Head of caudate nucleus (tissue), 42 donors: ENCODE data around the gene CKMT2.
"Not testable (repeated sequence)": the region's sequence is repeated elsewhere in the genome, so short reads cannot be mapped to it uniquely, and the experiment has no call there.

Experiments used
- DNase-seq, 42 donors: peaks; one replicate each; pipeline versions ENCODE4 v3.0.0 to v3.0.0-alpha.2; 2020 to 2021; ENCODE audit warnings: mixed read lengths in 7 of 42
- intact Hi-C: fragments of 100-400 bp; cut with DNase I; formaldehyde crosslinking; loops from one replicate; pipeline ENCODE4 v1.15.0; 2022

CKMT2 gene

DNA sequence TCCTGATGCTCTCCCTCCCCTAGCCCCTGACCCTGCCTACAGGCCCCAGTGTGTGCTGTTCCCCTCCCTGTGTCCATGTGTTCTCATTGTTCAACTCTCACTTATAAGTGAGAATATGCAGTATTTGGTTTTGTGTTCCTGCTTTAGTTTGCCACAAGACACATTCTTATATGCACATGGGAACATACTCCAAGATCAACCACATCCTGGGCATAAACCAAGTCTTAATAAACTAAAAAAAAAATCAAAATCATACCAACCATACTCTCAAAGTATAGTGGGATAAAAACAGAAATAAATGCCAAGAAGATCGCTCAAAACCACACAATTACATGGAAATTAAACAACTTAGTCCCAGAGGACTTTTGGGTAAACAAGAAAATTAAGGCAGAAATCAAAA lies 57.0 kb downstream of the CKMT2 start:
- intact Hi-C loops = no loop called here
- no peak for DNase-seq

DNA sequence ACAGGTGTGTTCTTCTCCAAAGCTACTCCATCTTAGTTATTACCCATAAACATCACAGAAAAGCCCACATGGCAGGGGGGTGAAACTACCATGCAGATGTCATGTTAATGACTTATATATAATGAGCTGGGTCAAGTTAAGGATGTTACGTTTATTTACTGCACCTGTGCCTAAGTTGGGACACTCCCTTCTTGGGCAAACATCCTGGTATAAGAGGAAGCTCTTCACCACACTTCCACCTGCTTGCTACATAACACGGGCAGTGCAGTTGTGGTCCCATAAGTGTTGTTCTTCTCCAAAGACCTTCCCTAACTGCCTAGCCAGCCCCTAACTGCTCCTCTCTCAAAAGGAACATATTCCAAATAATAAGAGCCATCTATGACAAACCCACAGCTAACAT lies 59.0 kb downstream of the CKMT2 start:
- DNase-seq = no peak
- intact Hi-C loops = no loop called here

DNA sequence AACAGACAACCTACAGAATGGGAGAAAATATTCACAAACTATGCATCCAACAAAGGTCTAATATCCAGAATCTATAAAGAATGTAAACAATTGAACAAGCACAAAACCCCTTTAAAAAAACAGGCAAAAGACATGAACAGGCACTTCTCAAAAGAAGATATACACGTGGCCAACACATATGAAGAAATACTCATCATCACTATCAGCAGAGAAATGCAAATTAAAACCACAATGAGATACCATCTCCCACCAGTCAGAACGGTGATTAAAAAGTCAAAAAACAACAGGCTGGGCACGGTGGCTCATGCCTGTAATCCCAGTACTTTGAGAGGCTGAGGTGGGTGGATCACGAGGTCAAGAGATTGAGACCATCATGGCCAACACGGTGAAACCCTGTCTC lies 60.9 kb downstream of the CKMT2 start:
- DNase-seq, intact Hi-C loops: not testable (repeated sequence)

DNA sequence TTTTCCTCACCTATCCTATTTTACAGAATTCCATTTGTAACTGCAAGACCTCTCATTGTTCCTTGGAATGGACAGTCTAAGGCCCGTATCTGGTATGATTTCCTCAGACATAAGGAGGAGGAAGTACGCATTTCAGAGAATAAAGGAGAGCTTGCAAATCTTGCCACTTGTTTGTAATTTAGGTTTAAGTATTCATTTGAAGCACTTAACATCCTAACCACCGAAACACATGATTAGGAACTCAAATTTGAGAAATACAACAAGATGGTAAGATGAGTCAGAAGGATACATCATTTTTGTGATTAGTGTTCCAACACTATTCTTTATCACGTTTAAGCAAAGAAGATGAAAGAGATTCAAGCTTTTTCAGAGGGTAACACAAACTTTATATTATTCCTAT lies 64.4 kb downstream of the CKMT2 start:
- intact Hi-C loops = no loop called here
- no peak for DNase-seq

DNA sequence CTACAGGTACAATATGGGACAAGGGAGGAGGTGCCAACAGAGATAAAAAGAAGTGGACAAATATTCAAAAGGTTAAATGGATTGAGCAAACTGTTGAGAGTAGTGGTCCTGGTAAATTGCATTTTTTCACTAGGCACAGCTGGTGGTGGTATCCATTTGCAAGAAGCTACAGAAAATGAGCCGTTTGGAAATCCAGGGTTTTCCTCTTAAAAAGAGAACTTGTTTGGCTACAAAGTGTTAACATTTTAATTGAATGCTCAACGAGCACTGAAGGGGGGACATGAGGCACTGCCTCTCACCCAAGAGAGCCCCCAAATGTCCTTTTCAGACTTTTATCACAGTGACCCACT lies 67.8 kb downstream of the CKMT2 start:
- intact Hi-C loops = no loop called here
- DNase-seq = peak in 1 of 42 donors; percentile 4

DNA sequence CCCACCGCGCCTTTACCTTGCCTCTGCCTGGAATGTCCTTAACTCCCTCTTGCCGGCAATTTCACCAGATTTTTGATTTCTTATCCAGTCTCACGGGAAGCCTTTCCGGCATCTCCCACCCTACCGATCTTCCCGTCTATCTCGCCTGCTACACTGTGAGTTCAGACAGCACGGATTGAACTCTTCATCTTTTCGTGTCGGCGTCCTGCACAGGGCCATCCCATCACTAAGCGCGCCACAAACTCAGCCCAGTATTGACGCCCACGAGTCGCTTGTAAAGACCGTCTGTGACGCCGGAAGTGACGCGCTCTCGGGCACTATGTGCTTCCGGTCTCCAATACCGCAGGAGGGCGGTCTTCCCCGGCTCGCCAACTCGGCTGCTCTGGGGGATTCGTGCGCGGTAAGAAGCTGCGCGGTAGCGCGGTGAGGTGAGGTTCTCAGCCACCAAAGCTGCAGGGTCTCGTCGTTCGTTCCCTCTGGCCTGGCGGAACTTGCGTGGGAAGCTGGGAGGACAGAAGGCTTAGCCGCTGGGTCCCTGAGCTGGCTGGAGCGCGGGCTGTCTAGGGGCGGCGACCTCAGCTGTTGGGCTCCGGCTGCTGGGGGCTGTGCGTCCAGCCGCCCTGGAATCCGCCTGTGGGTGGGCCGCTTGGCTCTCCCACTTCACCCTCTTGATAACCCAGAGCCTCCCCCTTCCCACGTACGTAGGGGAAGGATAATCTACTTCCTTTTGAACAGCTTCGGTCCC lies 68.3 kb downstream of the CKMT2 start, which contains the start of gene ZCCHC9:
Gene ZCCHC9, plus strand, starts transcription at position 317 of the 745 bp plus-strand sequence. CDS start 3,171 bp downstream, outside the sequence.
- peak; percentile 89 to 97 (median 93) for DNase-seq
- intact Hi-C loops = no loop called here

DNA sequence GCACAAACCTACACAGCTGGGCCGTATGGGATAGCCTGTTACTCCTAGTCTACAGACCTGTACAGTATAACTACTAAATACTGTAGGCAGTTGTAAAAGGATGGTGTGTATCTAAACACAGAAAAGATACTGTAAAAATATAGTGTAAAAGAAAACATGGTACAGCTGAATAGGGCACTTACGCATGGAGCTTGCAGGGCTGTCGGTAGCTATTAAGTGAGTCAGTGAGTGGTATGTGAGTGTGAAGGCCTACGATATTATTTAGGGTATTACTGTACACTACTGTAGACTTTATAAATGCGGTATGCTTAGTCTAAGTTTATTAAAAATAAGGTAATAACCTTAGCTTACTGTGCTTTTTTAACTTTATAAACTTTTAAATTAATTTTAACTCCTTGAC lies 69.5 kb downstream of the CKMT2 start:
- DNase-seq = no peak
- intact Hi-C loops = no loop called here

DNA sequence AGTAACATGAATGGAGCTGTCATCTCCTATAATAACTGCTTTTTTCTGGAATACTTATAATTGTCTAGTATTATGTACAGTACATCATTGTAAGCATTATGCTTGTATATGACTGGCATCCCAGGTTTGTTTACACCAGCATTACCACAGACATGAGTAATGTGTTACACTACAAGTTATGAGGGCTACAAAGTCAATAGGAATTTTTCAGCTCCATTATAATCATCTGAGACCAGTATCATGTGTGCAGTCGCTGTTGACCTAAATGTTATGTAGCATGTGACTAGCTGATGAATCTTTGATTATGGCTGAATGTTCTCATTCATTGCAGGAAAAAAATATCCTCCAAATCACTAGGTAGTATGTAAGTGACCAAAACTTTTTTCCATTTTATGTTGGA lies 70.4 kb downstream of the CKMT2 start:
- DNase-seq = no peak
- intact Hi-C loops = no loop called here

DNA sequence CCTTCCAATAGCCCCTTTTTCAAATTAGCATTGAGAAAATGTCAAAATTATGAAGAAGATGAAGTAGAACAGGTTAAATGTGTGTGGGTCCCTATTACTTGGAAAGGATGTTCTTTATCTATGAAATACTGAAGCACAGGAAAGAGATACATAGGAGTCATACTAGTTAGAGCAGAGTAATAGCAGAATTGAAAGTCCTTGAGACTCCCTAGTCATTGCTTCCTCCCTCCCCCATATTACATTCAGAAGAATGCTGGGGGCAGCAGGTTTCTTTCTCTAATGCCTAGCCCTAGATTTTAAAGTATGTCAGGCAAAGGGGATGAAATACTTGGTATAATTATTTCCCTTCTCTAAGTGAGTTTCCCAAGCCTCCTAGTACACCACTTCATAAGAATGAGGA lies 72.7 kb downstream of the CKMT2 start:
- no peak for DNase-seq
- intact Hi-C loops = no loop called here

DNA sequence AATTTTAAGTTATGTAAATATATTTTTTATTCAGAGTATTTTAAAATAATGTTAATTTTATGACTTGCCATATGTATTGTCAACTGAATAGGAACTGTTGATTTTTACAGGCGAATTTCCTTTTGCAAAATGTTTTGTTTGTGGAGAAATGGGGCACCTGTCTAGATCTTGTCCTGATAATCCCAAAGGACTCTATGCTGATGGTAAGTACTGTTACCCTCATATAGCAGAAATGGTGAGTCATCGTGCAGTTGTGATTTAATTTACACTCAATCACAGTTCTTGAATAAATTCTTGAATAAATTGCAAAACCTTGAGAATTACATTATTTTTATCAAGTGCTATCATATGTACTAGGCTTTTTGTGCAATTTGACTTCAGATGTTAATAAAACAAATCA lies 75.7 kb downstream of the CKMT2 start:
- intact Hi-C loops = no loop called here
- no peak for DNase-seq

DNA sequence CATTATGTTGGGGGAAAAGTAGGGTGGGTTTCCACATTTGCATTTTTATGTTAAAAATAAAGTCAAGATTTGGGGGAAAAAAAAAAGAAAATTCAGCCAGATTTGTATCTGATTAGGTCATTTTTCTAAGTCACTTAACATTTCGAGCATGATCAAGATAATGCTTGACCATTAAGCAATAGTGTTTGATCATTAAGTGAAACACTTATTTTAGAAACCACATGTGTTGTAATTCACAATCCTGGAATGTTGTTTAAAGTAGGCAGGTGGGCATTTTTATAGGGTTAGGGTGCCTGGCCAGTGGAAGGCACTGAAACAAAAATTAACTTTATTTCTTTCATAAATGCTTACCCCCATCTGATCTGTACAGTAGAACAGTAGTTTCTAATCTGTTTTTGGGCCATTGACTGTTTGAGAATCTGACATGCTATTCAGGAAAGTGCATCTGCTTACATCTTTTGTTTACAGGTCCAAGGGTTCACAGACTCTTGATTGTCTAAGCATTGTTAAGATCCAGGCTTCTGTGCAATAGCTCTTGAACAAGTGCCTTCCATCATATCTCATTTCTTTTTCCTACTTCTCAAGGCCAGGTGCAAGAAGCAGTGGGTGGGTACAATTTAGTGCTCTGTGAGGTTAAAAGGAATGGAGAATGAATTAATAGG lies 77.4 kb downstream of the CKMT2 start:
- DNase-seq = no peak
- intact Hi-C loops = no loop called here

DNA sequence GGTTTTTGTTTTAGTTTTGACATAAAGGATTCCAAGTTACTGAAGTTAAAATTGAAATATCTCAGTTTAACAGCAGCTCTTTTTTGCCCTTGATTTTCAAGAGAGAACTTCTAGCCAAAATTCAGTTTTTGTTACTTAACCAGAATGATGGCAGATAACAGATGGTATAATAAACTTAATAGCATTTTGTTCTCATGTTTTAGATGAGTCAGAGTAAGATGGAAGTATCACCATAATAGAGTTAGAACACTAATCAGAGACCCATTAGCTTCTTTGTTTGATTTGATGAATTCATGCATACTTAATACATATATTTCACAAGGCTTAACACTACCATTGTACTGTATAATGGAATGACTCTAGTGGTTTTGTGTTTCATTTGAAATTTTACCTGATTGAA lies 80.2 kb downstream of the CKMT2 start:
- no peak for DNase-seq
- intact Hi-C loops = no loop called here

DNA sequence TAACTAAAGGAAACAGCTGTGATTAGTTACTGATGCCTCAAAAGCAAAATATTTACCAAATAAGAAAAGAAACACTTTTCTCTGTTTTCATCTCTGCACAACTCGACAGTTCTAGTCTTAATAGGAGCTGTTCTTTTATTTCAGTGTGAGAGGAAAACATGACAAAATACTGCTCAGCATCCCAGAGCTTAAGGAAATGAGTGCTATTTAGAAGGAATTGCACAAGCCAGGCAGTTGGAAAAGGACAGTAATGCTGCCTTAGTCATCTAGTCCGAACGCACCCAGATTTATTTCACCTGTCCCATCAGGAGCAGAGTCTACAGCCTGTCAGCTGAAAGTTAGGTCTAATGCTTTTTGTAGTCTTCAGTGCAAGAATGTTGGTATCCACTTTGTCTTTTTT lies 80.6 kb downstream of the CKMT2 start:
- no peak for DNase-seq
- intact Hi-C loops = no loop called here

DNA sequence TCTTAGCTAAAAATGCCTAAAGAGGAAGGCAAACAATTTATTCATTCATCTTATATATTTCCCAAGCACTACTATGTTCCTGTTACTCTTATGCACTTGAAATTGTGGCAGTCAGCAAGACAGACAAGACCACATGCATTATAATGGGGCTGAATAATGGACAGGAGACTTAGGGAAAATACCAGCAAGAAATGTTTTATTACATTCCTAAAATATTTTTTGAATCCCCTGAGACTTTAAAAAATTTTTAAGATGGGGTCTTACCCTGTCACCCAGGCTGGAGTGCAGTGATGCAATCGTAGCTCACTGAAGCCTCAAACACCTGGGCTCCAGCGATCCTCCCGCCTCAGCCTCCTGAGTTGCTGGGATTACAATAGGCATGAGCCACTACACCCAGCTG lies 81.5 kb downstream of the CKMT2 start:
- intact Hi-C loops = no loop called here
- DNase-seq = no peak

DNA sequence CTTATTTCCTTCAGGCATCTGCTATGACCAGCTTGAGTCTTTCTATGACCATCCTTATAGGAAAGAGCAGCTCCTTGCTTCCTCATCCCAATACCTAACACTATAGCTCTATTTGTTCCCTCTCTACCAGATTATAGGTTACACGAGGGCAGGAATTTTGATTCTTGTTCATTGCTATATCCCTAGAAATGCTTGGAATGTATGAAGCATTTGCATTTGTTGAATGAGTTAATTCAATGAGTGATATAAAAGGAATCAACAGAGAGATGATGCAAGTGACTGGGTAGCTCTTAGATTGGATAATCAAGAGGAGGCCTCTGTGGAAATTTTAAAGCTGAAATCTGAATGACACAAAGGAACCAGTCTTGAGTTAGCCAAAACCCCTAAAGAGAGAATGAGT lies 82.2 kb downstream of the CKMT2 start:
- DNase-seq = no peak
- intact Hi-C loops = no loop called here

DNA sequence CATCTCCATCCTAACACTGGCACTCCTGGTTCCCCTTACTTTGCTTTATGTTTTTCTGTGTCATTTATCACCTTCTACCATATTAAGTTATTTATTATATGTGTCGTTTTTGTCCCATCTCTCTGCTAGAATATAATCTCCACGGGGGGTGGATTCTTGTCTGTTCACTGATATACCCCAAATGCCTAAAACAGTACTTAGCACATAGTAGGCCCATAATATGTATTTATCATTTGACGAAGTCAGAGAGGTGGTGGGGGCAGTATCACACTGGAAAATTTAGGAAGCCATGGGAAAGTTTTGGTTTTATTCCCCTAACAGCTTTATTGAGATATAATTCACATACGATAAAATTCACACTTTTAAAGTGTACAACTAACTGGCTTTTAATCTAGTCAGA lies 82.7 kb downstream of the CKMT2 start:
- intact Hi-C loops = no loop called here

More for the DNA sequence above, 82.7 kb downstream of the CKMT2 start:
- DNase-seq = no peak
